Measurements from ENCODE around the gene SPATA18. TPM values are rescaled to one million over a fixed set of nuclear protein-coding genes. Genes with fewer than 3 reads are reported as not detected.

The SPATA18 gene, protein sequence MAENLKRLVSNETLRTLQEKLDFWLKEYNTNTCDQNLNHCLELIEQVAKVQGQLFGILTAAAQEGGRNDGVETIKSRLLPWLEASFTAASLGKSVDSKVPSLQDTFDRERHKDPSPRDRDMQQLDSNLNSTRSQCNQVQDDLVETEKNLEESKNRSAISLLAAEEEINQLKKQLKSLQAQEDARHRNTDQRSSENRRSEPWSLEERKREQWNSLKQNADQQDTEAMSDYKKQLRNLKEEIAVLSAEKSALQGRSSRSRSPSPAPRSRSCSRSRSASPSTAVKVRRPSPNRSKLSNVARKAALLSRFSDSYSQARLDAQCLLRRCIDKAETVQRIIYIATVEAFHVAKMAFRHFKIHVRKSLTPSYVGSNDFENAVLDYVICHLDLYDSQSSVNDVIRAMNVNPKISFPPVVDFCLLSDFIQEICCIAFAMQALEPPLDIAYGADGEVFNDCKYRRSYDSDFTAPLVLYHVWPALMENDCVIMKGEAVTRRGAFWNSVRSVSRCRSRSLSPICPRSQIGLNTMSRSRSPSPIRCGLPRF
- total RNA-seq (10 to 100 TPM in 1 of 4 donors, 1 to 10 TPM in 3; 1.8 to 13.0 (median 2.5) TPM), polyA plus RNA-seq (1 to 10 TPM; 2.6 to 6.6 (median 4.4) TPM)

DNA sequence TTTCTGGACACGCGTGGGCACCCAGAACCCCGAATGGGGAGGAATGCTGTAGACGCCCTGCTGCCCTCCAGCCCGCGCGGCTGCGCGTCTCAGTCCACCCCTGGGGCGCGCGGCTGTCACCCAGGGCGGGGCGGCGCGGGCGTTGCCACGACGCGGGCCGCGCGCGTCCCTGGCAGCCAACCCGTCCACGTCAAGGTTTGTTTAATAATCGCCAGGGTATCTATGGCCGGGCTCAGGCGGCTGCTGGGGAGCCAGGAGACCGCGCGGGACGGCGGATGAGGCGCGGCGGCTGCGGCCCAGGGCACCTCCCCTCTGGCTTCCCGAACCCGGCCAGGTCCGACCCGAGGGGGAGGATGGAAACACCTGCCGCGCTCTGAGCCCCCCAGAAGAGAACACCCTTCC lies at the start of gene SPATA18:
Gene SPATA18, plus strand, starts transcription at position 92 of the 402 bp plus-strand sequence. CDS start 401 bp downstream, outside the sequence.
- DNase-seq: peak; percentile 63
- peak within 1 kb of the TSS; percentile 50 to 65 (median 56) for H3K27ac ChIP-seq
- intact Hi-C loops (cut with DNase I): no loop called here
- peaks cover 0 to 30% (median 4%) of the 10 kb centered on the region in 3 donors for H3K27me3 ChIP-seq
- no peaks in the 10 kb centered on the region for H3K36me3 ChIP-seq
- H3K9me3 ChIP-seq: no peaks in the 10 kb centered on the region
- H3K4me1 ChIP-seq: peaks cover 0 to 19% (median 11%) of the 10 kb centered on the region in 4 donors
- WGBS, 2 donors: 1% methylated on average over 44 of the region's 44 CpGs
- H3K4me3 ChIP-seq: peak within 1 kb of the TSS; percentile 40 to 57 (median 54)
- TF ChIP-seq POLR2A (IDR thresholded peaks at IDR 0.05) (no peak), POLR2AphosphoS5 (IDR thresholded peaks at IDR 0.05) (no peak)
- TF ChIP-seq, protein P1, sequence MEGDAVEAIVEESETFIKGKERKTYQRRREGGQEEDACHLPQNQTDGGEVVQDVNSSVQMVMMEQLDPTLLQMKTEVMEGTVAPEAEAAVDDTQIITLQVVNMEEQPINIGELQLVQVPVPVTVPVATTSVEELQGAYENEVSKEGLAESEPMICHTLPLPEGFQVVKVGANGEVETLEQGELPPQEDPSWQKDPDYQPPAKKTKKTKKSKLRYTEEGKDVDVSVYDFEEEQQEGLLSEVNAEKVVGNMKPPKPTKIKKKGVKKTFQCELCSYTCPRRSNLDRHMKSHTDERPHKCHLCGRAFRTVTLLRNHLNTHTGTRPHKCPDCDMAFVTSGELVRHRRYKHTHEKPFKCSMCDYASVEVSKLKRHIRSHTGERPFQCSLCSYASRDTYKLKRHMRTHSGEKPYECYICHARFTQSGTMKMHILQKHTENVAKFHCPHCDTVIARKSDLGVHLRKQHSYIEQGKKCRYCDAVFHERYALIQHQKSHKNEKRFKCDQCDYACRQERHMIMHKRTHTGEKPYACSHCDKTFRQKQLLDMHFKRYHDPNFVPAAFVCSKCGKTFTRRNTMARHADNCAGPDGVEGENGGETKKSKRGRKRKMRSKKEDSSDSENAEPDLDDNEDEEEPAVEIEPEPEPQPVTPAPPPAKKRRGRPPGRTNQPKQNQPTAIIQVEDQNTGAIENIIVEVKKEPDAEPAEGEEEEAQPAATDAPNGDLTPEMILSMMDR (IDR thresholded peaks at IDR 0.05): no peak

DNA sequence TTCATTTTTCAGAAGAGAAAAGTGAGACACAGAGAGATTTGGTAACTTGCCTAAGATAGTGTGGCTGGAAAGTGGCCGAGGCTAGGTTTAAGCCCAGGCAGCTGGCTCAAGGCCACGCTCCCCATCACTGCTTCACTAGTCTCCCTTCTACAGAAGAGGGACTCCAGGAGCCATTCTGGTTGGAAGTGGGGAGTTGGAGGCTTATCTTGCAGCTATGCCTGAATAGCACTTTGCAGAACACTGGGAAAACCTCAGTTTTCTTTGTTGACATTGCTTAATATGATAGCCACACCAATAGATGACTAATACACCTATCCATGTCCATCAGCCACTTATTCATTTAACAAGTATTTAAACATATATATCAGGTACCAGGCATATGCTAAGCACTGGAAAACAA lies 49.5 kb upstream of the SPATA18 start:
- WGBS, 2 donors: 89 to 91% methylated on average over 2 of the region's 2 CpGs
- Histone ChIP-seq H3K4me3 (no peak overlapping the region), H3K36me3 (no peaks in the 10 kb centered on the region), H3K4me1 (no peaks in the 10 kb centered on the region), H3K27me3 (no peaks in the 10 kb centered on the region), H3K27ac (no peak overlapping the region), H3K9me3 (no peaks in the 10 kb centered on the region)
- DNase-seq: no peak
- TF ChIP-seq, protein P1 (IDR thresholded peaks at IDR 0.05): no peak
- TF ChIP-seq EP300 (IDR thresholded peaks at IDR 0.05) (no peak), POLR2AphosphoS5 (IDR thresholded peaks at IDR 0.05) (no peak), POLR2A (IDR thresholded peaks at IDR 0.05) (no peak)
- intact Hi-C loops (cut with DNase I): no loop called here

DNA sequence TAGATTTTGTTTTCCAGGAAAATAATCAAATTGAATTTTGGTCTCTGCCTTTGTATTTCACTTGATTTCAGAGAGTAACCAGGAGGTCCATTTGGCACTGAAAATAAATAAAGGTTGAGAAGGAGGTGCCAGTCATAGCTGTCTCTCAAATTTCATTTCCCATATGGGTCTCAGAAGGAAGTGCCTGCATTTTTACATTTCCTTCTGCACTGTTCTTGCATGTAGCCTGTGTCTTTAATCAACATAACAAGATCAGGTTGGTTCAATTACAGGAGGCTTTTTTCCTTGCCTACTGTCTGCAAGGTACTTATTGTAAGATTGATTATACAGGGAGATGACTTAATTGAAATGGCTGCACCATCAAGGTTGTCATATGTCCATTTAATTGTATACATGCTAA lies 46.7 kb upstream of the SPATA18 start:
- no peaks in the 10 kb centered on the region for H3K4me1 ChIP-seq
- intact Hi-C loops (cut with DNase I): no loop called here
- DNase-seq: no peak
- no peak overlapping the region for H3K27ac ChIP-seq
- H3K4me3 ChIP-seq: no peak overlapping the region
- no peak for TF ChIP-seq POLR2AphosphoS5 (IDR thresholded peaks at IDR 0.05)
- TF ChIP-seq, protein P1 (IDR thresholded peaks at IDR 0.05): no peak
- no peak for TF ChIP-seq EP300 (IDR thresholded peaks at IDR 0.05)
- no peak for TF ChIP-seq POLR2A (IDR thresholded peaks at IDR 0.05)
- no peaks in the 10 kb centered on the region for H3K9me3 ChIP-seq
- no peaks in the 10 kb centered on the region for H3K27me3 ChIP-seq
- no peaks in the 10 kb centered on the region for H3K36me3 ChIP-seq

DNA sequence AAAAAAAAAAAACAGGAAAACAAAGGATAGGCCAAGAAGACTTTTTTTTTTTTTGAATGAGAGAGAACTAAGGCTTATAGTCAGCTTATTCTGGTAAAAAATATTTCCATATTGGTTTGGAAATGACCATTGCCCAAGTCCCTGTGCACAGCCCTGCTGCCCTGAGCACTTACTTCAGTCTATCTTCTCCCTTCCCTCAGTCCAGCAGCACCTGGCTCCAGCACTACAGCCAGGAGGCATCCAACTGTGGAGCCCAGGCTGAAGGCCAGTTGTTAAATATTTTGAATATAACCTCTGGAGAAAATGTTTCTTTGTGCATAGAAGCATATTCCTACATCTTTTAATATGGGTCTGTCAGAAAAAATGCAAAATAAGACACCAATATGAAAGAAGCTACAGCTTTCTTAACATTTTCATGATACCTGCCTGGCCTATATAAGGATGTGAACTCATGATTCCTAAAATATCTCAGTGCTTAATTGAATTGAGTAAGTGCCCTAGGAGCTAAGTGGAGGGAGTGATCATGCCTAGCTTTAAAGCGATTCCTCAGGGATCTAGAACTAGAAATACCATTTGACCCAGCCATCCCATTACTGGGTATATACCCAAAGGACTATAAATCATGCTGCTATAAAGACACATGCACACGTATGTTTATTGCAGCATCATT lies 45.4 kb upstream of the SPATA18 start:
- H3K36me3 ChIP-seq: no peaks in the 10 kb centered on the region
- intact Hi-C loops (cut with DNase I): no loop called here
- H3K4me3 ChIP-seq: no peak overlapping the region
- no peak for DNase-seq
- WGBS, 2 donors: 91 to 98% methylated on average over 1 of the region's 2 CpGs
- no peak for TF ChIP-seq POLR2AphosphoS5 (IDR thresholded peaks at IDR 0.05)
- TF ChIP-seq, protein P1 (IDR thresholded peaks at IDR 0.05): no peak
- no peak for TF ChIP-seq POLR2A (IDR thresholded peaks at IDR 0.05)
- no peak for TF ChIP-seq EP300 (IDR thresholded peaks at IDR 0.05)
- H3K27ac ChIP-seq: no peak overlapping the region
- no peaks in the 10 kb centered on the region for H3K4me1 ChIP-seq
- H3K27me3 ChIP-seq: no peaks in the 10 kb centered on the region
- H3K9me3 ChIP-seq: no peaks in the 10 kb centered on the region

All from sigmoid colon (tissue), 7 donors.